HepG2 (cell line): ENCODE measurements around the gene RAB17. TPM values are rescaled to one million over a fixed set of nuclear protein-coding genes. Genes with fewer than 3 reads are reported as not detected.

Experiments used
- HNF4A ChIP-seq: sonication (generic); formaldehyde crosslinking; IDR thresholded peaks from 2 replicates; pipeline ENCODE4 v1.4.0; 2020; ENCODE audit warnings: missing genetic modification reagents
- IKZF5 ChIP-seq: IDR thresholded peaks from 2 replicates; pipeline ENCODE4 v1.6.1; 2018; ENCODE audit warnings: missing genetic modification reagents, mild to moderate bottlenecking, missing compliant biosample characterization
- MTF1 ChIP-seq: sonication (generic); formaldehyde crosslinking; IDR thresholded peaks from 2 replicates; pipeline ENCODE4 v1.5.0; 2020; ENCODE audit warnings: missing genetic modification reagents
- NR2C2 ChIP-seq: sonication (generic); formaldehyde crosslinking; IDR thresholded peaks from 2 replicates; pipeline ENCODE4 v1.4.0; 2020; ENCODE audit warnings: missing genetic modification reagents, mild to moderate bottlenecking, moderate library complexity, borderline replicate concordance
- PATZ1 ChIP-seq: sonication (generic); formaldehyde crosslinking; IDR thresholded peaks from 2 replicates; pipeline ENCODE4 v1.4.0; 2020; ENCODE audit warnings: missing genetic modification reagents
- POGZ ChIP-seq: sonication (generic); formaldehyde crosslinking; IDR thresholded peaks from 2 replicates; pipeline ENCODE4 v1.4.0; 2020; ENCODE audit warnings: mild to moderate bottlenecking, missing genetic modification reagents
- RXRA ChIP-seq: sonication (generic); formaldehyde crosslinking; IDR thresholded peaks from 2 replicates; pipeline ENCODE4 v1.5.1; 2020; ENCODE audit warnings: missing genetic modification reagents
- SOX6 ChIP-seq, 2 experiments: fragments of 450-650 bp in 1 of 2; sonication (generic) in 1 of 2; formaldehyde crosslinking in 1 of 2; IDR thresholded peaks; 2 replicates each; pipeline versions ENCODE4 v1.4.0 to v1.6.1; 2017 to 2020; ENCODE audit warnings: antibody characterized with exemption in 1 of 2, mild to moderate bottlenecking in 1 of 2, missing genetic modification reagents in 1 of 2
- SRF ChIP-seq: IDR thresholded peaks from 2 replicates; pipeline ENCODE4 v1.6.1; 2011; ENCODE audit warnings: mild to moderate bottlenecking, low read depth, low read length, moderate library complexity
- TEAD3 ChIP-seq: optimal IDR thresholded peaks from 2 replicates; pipeline ENCODE3; 2016; ENCODE audit warnings: borderline replicate concordance
- TERF1 ChIP-seq: sonication (generic); formaldehyde crosslinking; IDR thresholded peaks from 2 replicates; pipeline ENCODE4 v1.8.0; 2022; ENCODE audit warnings: mild to moderate bottlenecking, missing genetic modification reagents, moderate library complexity
- THAP11 ChIP-seq: IDR thresholded peaks from 2 replicates; pipeline ENCODE4 v1.6.1; 2016; ENCODE audit warnings: missing biosample characterization, missing genetic modification reagents
- ZBED4 ChIP-seq: sonication (generic); formaldehyde crosslinking; IDR thresholded peaks from 2 replicates; pipeline ENCODE4 v1.4.0; 2020; ENCODE audit warnings: missing genetic modification reagents, borderline replicate concordance
- ZFX ChIP-seq: sonication (generic); formaldehyde crosslinking; IDR thresholded peaks from 2 replicates; pipeline ENCODE4 v1.4.0; 2020; ENCODE audit warnings: mild to moderate bottlenecking, low read depth, missing genetic modification reagents, moderate library complexity
- ZNF331 ChIP-seq: sonication (generic); formaldehyde crosslinking; IDR thresholded peaks from 2 replicates; pipeline ENCODE4 v1.4.0; 2020; ENCODE audit warnings: missing genetic modification reagents
- ZNF563 ChIP-seq: sonication (generic); formaldehyde crosslinking; IDR thresholded peaks from 2 replicates; pipeline ENCODE4 v1.8.0; 2022; ENCODE audit warnings: mild to moderate bottlenecking, moderate library complexity, missing genetic modification reagents
- ZNF687 ChIP-seq: sonication (generic); formaldehyde crosslinking; IDR thresholded peaks from 2 replicates; pipeline ENCODE4 v1.5.1; 2020; ENCODE audit warnings: mild to moderate bottlenecking, missing genetic modification reagents, moderate library complexity
- polyA plus RNA-seq, 8 experiments: library from polyadenylated mRNA; depleted of rRNA in 3 of 8; stranded (reverse) in 7 of 8; unstranded in 1 of 8; fragments of >200 nt; fragmentation: Illumina TruSeq in 4 of 8; extraction: Trizol in 4 of 8; gene quantifications; 2 replicates each; pipeline versions ENCODE4 v1.2.1 to v1.2.3, GENCODE V29; 2011 to 2016; ENCODE audit warnings: low read depth in 4 of 8, missing spikeins in 1 of 8, mixed read lengths in 1 of 8; ENCODE audit not compliant: insufficient read depth in 1 of 8
- total RNA-seq, 5 experiments: library from RNA; depleted of rRNA; stranded (reverse); fragments of >200 nt; fragmentation: Illumina TruSeq; extraction: Trizol; gene quantifications; 2 replicates each; pipeline ENCODE4 v1.2.3, GENCODE V29; 2016; ENCODE audit warnings: low read depth in 1 of 5

Gene RAB17
- total and polyA plus RNA-seq, 2 of the 13 experiments (the other 11 are each of a cell fraction or from before 2014, with no cell fraction given), result 68.0 to 124 TPM

- no peak for TF ChIP-seq MTF1 (CRISPR knock-in tag)
- peak; percentile 57 for TF ChIP-seq NR2C2 (CRISPR knock-in tag)
- 0 out of 2 replicates have a peak, but pooled peaks have one; percentile 14 for TF ChIP-seq ZNF331
- 0 out of 2 replicates have a peak, but pooled peaks have one; percentile 33 for TF ChIP-seq ZNF563 (CRISPR knock-in tag)
- peak; percentile 19; the same call in 1 of the 2 replicates for TF ChIP-seq THAP11 (CRISPR knock-in tag)
- TF ChIP-seq TEAD3, result peak; percentile 21
- TF ChIP-seq RXRA (CRISPR knock-in tag), result peak; percentile 57; the same call in 1 of the 2 replicates
- TF ChIP-seq POGZ, result peak; percentile 37; the same call in 1 of the 2 replicates
- no peak for TF ChIP-seq TERF1
- TF ChIP-seq PATZ1 (CRISPR knock-in tag), result 0 out of 2 replicates have a peak, but pooled peaks have one; percentile 31
- peak; percentile 70 for TF ChIP-seq HNF4A (CRISPR knock-in tag)
- TF ChIP-seq SRF, result no peak
- TF ChIP-seq ZNF687 (CRISPR knock-in tag), result peak; percentile 83
- TF ChIP-seq ZBED4 (CRISPR knock-in tag), result peak; percentile 72; the same call in 1 of the 2 replicates
- no peak for TF ChIP-seq SOX6 (IDR thresholded peaks at IDR 0.05)
- peak; percentile 18; the same call in 1 of the 2 replicates for TF ChIP-seq SOX6 (CRISPR knock-in tag; IDR thresholded peaks at IDR 0.05)
- peak; percentile 37; the same call in 1 of the 2 replicates for TF ChIP-seq IKZF5 (CRISPR knock-in tag)
- TF ChIP-seq ZFX (CRISPR knock-in tag), result peak; percentile 84
These were observed 65.9 kb downstream of the RAB17 start (continued) for GRCh38 chr2:237524631-237525030.
